HTERT RPE-1 (cell line): ENCODE results near the gene OR4F6.
"Not testable (repeated sequence)": the region's sequence is repeated elsewhere in the genome, so short reads cannot be mapped to it uniquely, and the experiment has no call there.

Source experiments
- in situ Hi-C: fragments of 300-500 bp; cut with MboI; formaldehyde crosslinking; loops from 4 replicates; pipeline ENCODE4 v1.14.3; 2020; ENCODE audit warnings: low sequenced_read_pairs

OR4F6 gene, protein sequence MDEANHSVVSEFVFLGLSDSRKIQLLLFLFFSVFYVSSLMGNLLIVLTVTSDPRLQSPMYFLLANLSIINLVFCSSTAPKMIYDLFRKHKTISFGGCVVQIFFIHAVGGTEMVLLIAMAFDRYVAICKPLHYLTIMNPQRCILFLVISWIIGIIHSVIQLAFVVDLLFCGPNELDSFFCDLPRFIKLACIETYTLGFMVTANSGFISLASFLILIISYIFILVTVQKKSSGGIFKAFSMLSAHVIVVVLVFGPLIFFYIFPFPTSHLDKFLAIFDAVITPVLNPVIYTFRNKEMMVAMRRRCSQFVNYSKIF

GRCh38 chr15:101803209-101803608 lies at the start of gene OR4F6:
OR4F6 (plus strand) TSS chr15:101803509; CDS start chr15:101805720, 2,211 bp downstream.
- in situ Hi-C loops = no loop called here

GRCh38 chr15:101764669-101765339 lies 38.5 kb upstream of the OR4F6 start:
- in situ Hi-C loops = not testable (repeated sequence)

DNA sequence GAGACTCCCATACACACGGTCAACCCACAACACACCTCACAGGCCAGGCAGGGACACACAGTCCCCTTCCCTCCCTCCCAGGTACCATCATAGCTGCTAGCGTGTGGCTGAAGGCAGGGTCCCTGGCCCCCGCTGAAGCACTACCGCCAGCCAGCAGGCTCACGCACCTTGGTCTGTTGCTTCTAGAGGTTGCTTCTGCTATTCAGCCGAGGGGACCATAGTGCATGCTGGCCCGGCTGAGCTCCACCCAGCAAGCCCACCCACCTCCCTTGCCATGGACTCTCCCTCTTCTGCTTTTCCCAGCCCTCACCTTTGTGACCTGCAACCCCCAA lies 38.0 kb upstream of the OR4F6 start:
- in situ Hi-C loops = not testable (repeated sequence)

- in situ Hi-C loops = no loop called here
Measured at GRCh38 chr15:101765772-101766456, 37.4 kb upstream of the OR4F6 start.

DNA sequence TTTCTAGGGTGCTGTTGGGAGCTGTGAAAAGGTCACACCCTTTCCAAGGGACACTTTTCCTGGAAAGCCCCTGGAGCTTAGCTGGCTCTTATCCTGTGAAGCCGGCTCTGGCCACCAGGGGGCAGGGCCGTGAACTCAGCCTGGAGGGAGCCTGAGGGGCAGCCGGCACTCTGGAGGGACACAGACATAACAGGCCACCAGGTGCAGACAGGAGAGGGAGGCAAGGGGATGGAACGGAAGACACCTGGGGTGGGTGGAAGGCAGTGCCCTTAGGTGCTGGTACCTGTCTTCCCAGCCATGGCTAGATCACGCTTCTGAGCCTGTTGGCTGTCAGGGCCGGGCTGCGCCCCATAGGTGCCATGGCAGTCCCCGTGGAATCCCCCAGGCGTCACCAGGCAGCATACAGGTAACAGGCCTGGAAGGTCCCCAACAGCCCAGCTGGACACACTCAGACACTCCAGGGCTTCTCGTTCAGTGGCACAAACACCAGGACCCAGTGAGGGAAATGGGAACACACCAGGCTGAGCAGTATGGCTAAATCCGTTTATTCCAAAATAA lies 36.1 kb upstream of the OR4F6 start:
- in situ Hi-C loops = not testable (repeated sequence)

DNA sequence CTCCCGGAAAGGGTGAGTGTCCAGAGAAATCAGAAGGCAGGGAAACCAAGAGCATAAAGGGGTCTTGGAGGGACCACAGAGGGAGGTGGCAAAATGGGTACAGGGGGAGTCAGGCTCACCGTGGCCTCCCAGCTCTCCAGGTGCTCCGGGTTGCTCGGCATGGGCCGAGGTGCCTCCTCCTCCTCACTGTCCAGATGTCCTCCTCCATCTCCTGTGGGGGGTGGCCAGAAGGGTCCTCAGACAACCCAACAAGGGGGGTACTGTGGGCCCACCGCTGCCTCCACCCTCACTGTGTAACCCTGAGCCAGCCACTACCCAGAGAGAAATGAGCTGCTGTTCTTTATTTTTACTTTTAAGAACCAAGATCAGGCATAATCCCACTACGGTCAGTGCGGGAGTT lies 30.4 kb upstream of the OR4F6 start:
- in situ Hi-C loops = no loop called here

DNA sequence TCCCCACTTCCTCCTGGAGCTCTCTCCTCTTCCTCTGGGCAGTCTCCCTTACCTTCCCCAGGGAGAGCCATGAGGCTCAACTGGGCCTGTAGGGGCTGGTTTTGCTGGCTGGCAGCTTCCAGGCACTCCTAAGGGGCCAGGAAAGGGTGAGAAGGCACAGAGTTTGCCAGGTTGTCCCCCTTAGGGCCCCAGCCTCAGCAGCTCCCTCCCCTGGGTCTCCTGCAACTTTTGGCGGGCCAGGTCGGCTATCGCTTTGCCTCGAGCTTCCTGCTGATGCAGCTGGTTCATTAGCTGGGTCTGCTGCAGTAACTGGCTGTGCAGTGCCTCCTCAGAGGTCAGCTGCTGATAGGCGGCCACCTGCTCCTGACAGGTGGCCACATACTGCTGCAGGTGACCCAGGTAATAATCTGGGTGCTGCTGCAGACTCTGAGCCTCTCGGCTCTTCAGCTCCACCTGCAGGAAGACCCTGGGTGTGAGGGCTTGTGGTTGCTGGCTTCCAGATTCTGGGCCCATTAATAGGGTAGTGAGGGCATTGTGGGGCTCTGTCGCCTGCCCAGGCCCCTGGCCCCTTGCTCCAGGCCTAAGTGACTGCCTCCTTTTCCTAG lies 29.7 kb upstream of the OR4F6 start:
- in situ Hi-C loops = no loop called here

DNA sequence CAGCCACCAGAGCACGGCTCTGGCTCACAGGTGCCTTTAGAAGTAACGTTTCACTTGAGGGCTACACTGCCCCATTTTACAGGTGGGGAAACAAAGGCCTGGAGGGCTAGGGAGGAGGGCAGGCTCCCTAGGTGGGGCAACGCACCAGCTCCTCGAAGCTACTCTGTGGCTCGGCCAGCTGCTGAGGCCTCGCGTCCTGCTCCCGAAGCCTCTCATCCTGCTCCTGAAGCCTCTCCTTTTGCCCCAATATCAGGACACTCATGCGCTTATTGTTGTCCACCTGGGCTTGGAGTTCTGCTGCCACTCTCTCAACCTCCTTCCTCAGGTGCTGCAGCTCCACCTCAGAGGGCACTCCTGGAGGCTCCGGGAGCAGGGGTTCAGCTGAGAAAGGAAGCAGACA lies 28.2 kb upstream of the OR4F6 start:
- in situ Hi-C loops = no loop called here

- in situ Hi-C loops = not testable (repeated sequence)
Measured at GRCh38 chr15:101778576-101778975, 24.7 kb upstream of the OR4F6 start.

- in situ Hi-C loops = not testable (repeated sequence)
Measured at GRCh38 chr15:101780225-101780624, 23.1 kb upstream of the OR4F6 start.

DNA sequence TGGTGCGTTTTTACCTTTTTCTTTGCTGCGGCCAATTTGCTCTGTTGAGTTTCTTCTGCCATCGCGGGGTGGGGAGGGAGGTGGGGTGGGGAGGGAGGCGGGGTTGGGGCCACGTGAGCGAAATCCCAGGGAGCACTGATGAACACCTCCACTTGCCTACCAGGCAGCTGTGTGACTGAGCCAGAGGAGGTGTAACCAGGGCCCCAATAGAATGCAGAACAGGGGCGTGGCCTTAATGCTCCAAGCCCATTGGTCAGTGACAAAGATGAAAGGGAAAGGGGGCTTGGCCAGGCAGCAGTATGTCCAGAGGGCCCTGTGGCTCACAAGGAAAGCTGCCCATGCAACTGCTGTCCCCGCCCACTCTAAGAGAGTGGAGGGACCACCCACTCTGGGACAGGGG lies 21.4 kb upstream of the OR4F6 start:
- in situ Hi-C loops = no loop called here

DNA sequence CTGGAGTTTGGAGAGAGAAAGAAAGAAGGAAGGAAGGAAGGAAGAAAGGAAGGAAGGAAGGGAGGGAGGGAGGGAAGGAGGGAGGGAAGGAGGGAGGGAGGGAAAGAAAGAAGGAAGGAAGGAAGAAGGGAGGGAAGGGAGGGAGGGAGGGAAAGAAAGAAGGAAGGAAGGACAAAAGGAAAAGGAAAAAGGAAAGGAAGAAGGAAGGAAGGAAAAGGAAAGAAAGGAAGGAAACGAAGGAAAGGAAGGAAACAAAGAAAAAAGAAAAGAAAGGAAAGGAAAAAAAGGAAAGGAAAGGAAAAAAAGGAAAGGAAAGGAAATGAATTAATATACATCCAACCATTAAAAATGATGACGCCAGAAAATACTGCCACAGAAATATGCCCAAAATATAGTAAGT lies 18.7 kb upstream of the OR4F6 start:
- in situ Hi-C loops = no loop called here

DNA sequence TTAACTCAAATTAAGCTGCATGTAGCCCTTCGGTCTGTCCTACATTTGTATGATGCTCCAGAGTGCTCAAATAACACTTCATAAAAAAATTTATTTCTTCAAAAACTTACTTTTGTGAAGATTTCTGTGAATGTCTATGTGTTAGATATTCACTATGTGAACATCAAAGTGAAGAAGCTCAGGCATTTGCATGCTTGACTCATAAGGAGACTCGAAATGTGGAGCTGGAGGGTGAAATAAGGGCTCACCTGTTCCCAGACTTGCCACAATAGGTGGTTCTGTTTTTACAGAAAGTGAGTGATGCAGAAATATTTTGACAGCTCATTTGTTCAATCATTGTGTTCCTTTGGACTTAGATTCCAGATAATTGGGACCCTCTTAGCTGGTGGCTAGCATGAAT lies 16.9 kb upstream of the OR4F6 start:
- in situ Hi-C loops = not testable (repeated sequence)

DNA sequence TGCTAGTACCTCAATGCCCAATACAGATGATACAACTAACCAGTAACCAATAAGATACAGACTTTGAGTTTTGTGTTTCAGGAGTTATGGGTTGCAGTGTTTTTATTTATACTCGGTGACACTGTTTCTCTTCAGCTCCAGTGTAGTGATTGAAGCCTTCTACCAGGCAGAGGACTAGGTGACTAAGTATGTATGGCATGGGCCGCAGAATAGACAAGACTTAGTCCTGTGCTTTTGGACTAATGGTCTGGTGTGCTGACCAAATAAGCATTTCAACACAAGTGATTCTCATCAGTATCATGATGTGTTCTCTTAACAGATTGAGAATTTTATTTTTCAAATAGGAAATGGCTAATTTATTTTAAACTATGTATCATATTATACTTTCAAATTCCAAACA lies 15.3 kb upstream of the OR4F6 start:
- in situ Hi-C loops = not testable (repeated sequence)

GRCh38 chr15:101788503-101789269 lies 14.6 kb upstream of the OR4F6 start:
- in situ Hi-C loops = not testable (repeated sequence)

- in situ Hi-C loops = not testable (repeated sequence)
Measured at GRCh38 chr15:101790748-101791147, 12.6 kb upstream of the OR4F6 start.

DNA sequence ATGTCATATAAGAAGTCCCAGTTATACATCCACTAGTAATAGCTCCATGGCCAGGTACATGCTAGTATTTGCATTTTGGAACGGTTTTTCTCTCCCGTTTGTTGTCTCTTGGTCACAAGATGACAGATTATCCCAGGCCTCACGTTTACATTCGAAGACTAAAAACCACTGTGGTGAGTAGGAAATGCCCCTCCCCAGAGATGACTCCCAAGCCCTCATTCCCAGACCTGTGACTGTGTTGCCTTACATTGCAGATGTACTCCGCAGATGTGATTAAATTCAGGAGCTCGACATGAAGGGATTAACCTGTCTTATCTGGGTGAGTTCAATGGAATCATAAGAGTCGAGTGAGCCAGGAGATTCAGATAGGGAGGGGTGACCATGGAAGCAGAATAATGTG lies 9.3 kb upstream of the OR4F6 start:
- in situ Hi-C loops = not testable (repeated sequence)

- in situ Hi-C loops = no loop called here
Measured at GRCh38 chr15:101795455-101795854, 7.9 kb upstream of the OR4F6 start.

GRCh38 chr15:101799665-101800064 lies 3.6 kb upstream of the OR4F6 start:
- in situ Hi-C loops = no loop called here

GRCh38 chr15:101801048-101801447 lies 2.3 kb upstream of the OR4F6 start:
- in situ Hi-C loops = no loop called here

- in situ Hi-C loops = no loop called here
Measured at GRCh38 chr15:101803676-101804075, 367 bp downstream of the OR4F6 start.
